ENCODE results near the gene HS3ST2.
"Not testable (repeated sequence)": the region's sequence is repeated elsewhere in the genome, so short reads cannot be mapped to it uniquely, and the experiment has no call there.

HS3ST2 gene

GRCh38 chr16:22885951-22886350, 72.0 kb downstream of the HS3ST2 start:
- DNase-seq = no peak

GRCh38 chr16:22886927-22887326, 73.0 kb downstream of the HS3ST2 start:
- no peak for DNase-seq

- DNase-seq = no peak
These were observed 73.5 kb downstream of the HS3ST2 start for GRCh38 chr16:22887445-22887844.

- DNase-seq = no peak
These were observed 74.8 kb downstream of the HS3ST2 start for GRCh38 chr16:22888791-22889190.

GRCh38 chr16:22890976-22891375, 77.0 kb downstream of the HS3ST2 start:
- no peak for DNase-seq

- DNase-seq = no peak
These were observed 83.2 kb downstream of the HS3ST2 start for GRCh38 chr16:22897184-22897583.

GRCh38 chr16:22898131-22898530, 84.2 kb downstream of the HS3ST2 start:
- no peak for DNase-seq

- peak; percentile 50 for DNase-seq
These were observed 84.9 kb downstream of the HS3ST2 start for GRCh38 chr16:22898874-22899348.

GRCh38 chr16:22899567-22899966, 85.6 kb downstream of the HS3ST2 start:
- DNase-seq = not testable (repeated sequence)

- DNase-seq = no peak
These were observed 86.9 kb downstream of the HS3ST2 start for GRCh38 chr16:22900863-22901262.

GRCh38 chr16:22901563-22901962, 87.6 kb downstream of the HS3ST2 start:
- DNase-seq = no peak

GRCh38 chr16:22903716-22904115, 89.8 kb downstream of the HS3ST2 start:
- DNase-seq = no peak

GRCh38 chr16:22912654-22913053, 98.7 kb downstream of the HS3ST2 start:
- no peak for DNase-seq

GRCh38 chr16:22915003-22915402, 101.0 kb downstream of the HS3ST2 start:
- no peak for DNase-seq

- DNase-seq = no peak
These were observed 109.5 kb downstream of the HS3ST2 start for GRCh38 chr16:22923491-22923890.

GRCh38 chr16:22924492-22924891, 110.5 kb downstream of the HS3ST2 start:
- no peak for DNase-seq

- no peak for DNase-seq
These were observed 112.3 kb downstream of the HS3ST2 start for GRCh38 chr16:22926105-22926751.

GRCh38 chr16:22927306-22927705, 113.3 kb downstream of the HS3ST2 start:
- DNase-seq = no peak

GRCh38 chr16:22928882-22929435, 115.0 kb downstream of the HS3ST2 start:
- DNase-seq = no peak

- DNase-seq = no peak
These were observed 115.5 kb downstream of the HS3ST2 start for GRCh38 chr16:22929461-22929860.

- no peak for DNase-seq
These were observed 118.2 kb downstream of the HS3ST2 start for GRCh38 chr16:22932032-22932771.

- no peak for DNase-seq
These were observed 119.2 kb downstream of the HS3ST2 start for GRCh38 chr16:22933173-22933572.

GRCh38 chr16:22934786-22935185, 120.8 kb downstream of the HS3ST2 start:
- no peak for DNase-seq

GRCh38 chr16:22937169-22937568, 123.2 kb downstream of the HS3ST2 start:
- no peak for DNase-seq
